ENCODE measurements around the gene EDIL3.
"Not testable (repeated sequence)": the region's sequence is repeated elsewhere in the genome, so short reads cannot be mapped to it uniquely, and the experiment has no call there.

EDIL3 gene

DNA sequence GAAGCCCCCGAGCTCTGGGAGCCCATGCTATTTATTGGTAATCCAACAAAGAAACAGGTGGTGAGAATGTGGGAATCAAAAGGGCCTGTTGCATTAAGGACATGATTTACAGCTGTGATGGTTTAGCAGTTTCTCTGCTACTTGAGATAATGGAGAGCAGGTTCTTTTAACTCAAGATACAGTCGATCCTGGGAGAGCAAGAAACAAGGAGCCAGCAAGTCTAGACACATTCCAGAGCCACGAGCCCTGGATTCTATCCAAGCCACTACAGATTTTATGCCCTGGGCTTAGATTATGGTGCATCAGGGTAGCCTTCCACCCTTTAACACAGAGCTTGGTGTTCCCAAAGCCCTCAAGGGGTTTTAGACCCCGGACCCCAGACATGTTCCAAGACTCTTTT, 87.0 kb downstream of the EDIL3 start:
- DNase-seq, result not testable (repeated sequence)

DNA sequence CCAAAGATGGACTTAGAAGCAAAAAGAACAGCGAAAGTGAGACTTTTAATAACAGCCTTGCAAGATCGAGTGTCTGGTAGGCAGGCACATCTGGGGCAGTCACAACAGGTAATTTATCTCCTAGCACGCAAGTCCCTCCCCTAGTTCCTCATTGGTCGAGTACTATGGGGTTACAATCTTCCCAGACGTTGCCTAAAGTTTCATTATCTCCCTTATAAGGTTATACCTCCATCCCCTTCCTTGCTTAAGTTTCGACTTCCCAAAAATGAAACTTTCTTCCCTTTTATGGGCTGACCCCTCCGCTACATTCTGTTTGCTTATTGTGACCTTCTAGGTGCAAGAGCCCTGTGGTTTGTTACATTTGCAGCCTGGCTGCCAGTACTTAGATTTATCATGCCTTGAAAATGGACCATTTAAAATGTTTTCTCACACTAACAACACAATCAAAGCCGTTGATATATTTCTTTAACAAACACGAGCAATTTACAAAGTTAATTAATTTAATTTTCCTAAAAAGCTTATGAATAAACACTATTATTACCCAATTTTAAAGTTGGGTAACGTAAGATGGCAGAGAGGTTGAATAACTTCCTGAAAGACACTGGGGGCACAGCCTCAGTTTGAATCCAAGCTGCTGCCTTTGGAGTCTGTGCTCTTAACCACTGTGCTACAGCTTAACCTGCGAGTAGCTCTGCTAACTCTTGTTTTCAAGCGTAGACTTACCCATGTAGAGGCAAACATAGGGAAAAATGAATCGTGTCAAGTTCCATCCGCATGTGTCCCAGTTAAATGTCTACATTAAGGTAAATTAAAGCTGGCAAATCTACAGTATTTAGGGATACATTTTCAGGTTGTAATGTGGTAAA, 91.7 kb downstream of the EDIL3 start:
- DNase-seq, result no peak

DNA sequence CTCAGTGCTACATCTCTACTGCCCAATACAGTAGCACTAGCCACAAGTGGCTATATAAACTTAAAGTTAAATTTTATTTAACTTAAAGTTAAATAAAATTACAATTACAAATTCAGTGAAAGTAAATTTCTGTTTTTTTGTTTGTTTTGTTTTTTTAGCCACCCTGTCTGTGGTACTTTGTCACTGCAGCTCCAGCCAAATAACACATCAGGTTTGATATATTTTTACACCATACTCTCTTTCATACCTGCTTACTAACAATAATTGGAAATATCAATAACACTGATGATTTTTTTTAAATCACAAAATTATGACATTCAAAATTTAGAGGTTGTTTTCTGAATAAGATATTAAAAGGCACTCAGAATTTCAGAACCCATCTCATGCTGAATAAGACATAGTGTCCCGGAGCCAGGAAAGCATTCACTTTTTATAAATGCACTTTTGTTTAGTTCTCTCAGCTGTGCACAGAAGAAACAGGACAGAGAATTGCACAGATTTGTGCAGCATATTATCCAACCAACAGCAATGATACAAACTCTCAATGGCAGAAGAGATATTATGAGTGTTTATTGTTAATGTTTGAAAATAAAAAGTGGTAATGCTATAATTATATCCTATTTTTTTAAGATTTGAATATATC, 92.6 kb downstream of the EDIL3 start:
- no peak for DNase-seq

DNA sequence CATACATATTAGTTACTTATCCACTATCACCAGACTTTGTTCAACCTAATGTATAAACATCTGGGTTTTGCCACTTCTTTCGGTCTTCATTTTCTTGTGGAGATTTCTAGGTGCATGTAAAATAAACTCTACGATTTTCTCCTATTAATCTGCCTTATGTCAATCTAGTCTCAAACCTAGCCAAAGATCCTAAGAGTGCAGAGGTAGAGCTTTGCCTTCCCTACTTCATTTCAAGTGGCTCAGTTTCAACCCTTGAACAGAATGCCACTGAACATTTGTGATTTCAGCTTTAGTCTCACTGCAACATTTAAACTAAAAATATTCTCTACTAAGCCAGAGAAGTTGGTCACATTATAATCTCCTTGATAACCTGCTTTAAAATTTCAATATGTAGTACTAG, 94.0 kb downstream of the EDIL3 start:
- no peak for DNase-seq

DNA sequence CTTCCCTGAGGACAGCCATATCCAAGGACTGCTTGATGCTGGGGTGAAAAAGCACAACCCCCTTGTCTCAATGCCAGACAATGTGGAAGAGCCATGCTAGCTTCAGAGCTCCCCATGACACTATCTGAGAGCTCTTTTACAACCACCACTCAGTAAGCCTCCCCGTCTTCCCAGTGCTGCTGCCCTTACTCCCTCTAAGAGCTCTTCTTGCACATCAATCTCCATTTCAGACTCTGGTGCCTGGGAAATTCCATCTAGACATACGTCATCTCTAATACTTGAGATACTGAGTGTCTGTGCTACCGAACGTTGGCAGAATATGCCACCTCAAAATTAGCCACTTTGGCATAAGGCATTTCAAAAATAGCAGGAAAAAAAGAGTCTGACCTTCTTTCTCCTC, 94.5 kb downstream of the EDIL3 start:
- DNase-seq, result no peak

DNA sequence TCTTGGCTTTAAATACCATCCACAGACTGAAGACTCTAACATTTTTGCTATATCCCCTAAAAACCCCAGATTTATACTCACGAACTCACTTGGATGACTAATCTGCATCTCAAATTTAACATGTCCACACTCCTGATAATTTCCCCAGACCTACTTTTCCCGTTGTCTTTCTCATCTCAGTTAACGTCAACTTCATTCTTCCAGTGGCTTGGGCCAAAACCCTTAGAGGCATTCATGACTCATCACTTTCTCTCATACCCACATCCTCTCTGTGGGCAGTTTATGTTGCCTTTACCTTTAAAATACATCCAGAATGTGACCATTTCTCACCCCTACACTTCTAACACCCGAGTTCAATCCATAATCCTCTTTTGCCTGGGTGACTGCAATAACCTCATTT, 96.7 kb downstream of the EDIL3 start:
- DNase-seq, result peak in 1 of 2 donors; percentile 8

DNA sequence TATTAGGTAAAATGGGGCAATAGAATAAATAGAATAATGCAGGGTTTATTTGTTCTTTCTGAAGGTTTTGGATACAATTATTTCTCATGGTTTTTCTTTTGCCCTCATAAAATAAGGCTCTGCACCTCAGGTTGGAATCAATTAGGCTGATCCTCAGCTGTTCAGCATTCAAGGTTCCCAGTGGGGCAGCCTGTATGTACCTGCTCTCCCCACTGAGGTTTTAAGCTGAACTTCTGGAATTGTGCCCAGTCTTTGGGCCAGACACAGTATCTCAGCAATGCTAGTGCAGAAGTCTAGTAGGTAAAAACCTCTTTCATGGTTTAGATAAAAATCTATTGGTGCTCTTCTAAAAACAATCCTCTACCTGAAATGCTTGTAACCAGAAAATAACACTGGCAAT, 98.0 kb downstream of the EDIL3 start:
- no peak for DNase-seq

DNA sequence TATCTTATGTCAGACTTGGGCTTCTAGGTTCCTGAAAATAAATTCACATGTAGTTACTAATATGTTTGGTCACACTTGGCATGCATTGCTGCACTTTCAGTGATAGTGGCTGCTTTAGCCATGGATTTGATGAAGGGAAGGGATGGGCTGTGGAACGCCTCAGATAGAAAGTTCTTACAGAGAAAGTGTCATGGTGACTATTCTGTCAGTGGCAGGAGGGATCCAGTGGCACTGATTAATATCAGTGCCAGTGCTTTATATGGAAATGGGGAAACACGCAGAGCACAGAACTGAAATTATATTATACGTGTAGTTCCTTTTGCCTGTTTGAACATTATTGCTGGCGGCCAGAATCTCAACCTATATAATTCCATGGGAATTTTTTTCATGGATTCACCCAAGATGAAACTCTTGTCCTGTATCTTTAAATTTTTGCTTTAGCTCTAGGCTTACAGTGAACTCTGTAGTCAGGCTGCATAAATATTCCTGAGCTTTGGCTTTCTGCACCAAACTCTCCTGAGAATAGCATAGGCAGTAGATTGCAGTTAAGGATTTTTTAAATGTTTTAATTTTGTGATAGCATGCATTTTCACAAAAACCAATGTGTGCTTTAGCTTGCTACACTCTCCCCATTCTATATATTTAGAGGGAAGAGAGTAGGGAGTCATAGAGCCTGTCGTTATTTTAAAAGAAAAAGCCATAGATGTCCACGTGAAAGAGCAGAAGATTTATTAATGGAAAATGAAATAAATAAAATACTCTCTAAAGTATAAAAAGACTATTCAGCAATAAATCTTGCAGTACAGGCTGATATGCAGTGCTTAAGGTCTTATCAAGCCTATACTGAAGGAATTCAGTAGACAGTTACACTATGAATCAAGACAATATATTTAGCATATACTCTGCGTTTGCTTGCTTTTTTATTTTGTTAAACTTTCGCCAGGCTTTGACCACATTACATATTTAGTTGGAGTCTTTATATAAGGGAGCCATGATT, 98.7 kb downstream of the EDIL3 start:
- no peak for DNase-seq

DNA sequence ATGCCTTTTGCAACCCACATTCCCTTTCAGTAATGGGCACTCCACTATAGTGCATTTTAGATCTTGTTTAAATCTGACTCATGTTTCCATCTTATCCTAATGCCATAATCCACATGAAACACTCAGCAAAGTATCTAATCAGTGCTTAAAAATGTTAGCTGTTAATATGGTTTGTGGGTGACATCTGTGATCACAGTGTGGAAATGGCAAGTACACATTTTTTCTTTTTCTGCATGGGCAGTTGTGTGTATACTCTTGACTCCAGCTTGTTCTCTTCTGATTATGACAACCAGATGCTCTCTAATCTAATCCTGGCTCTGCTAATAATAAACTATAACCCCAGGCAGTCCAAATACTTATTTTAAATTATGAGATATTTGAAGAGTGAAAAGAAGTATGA, 103.3 kb downstream of the EDIL3 start:
- DNase-seq, result no peak

DNA sequence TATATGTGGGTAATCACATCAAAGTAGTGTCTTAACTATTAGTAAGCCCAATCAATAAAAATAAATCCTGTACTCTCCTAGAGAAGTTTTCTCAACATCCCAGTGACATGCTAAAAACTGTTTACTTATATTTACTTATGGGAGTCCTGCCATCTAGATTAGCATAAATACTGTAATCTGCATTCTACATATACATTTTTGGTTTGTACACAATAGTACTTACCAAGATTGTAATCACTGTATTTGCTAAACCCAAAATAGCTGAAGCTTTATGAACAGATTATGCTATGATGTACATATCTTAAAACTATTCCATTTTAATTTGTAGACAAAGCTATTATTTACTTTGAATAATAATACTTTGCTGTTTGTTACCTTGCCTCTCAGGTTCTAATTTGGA, 105.4 kb downstream of the EDIL3 start:
- DNase-seq, result no peak

DNA sequence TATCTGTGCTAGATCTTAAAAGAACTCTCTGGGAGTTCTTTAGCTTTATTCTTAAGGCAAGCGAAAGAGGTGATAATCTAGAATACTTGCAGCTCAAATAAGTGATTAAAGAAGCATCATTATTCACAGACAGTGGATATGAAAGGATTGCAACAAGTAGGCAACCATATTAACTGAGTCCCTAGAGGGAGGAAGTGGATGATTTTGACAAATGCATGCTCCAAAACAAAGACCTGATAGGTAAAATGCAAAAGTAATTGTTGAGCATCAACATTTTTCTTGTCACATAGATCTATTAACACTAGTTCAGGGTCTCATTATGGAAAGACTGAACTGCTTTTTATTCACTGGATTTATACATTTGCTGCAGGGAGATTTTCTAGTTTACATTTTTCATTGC, 109.1 kb downstream of the EDIL3 start:
- no peak for DNase-seq

DNA sequence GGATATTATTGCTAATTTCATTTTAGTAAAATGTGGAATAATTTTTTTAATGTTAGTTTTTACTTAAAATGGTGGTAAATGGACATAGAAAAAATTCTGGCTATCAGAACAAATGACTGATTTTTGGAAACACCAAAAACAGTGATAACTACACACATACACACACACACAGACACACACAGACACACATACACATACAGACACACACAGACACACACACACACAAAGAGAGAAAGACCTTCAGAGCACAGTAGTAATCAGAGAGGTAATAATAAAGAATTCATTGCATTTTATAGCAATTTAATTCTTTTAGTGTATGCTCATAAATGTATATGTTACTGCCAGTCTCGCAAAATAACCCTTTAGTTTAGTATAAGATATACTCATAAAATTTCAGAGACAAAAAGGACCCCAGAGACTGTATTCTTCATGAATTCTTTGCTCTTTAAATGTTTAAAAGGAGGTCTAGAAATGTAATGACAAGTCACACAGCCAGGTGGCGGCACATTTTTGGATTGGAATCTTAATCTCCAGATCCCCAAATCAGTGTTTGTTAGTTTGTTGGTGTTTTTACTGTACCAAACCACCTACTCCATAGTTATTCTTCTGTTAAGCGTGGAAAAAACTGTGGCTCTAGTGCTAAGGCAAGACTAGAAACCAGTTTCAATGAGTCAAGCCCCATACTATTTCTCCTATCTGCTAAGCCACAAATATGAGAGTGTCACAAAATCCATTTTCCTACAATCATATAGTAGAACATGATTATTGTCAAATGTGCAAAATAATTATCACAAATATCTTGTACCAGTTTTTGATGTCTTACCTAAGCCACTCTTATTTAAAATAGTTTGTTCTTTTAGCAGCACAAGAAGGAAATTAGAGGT, 109.9 kb downstream of the EDIL3 start:
- DNase-seq, result peak in 1 of 2 donors; percentile 2

DNA sequence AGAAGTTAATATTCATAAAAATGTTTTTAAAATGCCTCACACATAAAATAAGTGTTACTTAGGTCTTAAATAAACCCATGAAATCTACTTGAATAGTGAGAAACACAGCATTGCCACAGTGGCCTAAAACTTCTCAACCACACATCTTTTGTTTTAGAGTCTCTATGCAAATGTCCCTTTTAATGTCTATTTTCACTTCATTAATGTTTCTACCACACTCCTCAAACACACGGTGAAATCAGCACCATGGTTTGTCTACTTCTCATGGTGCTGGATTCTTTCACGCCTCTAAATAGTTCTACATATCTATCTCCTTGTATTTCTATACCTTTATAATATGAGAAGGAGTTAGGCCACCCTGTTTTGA, 111.2 kb downstream of the EDIL3 start:
- no peak for DNase-seq

DNA sequence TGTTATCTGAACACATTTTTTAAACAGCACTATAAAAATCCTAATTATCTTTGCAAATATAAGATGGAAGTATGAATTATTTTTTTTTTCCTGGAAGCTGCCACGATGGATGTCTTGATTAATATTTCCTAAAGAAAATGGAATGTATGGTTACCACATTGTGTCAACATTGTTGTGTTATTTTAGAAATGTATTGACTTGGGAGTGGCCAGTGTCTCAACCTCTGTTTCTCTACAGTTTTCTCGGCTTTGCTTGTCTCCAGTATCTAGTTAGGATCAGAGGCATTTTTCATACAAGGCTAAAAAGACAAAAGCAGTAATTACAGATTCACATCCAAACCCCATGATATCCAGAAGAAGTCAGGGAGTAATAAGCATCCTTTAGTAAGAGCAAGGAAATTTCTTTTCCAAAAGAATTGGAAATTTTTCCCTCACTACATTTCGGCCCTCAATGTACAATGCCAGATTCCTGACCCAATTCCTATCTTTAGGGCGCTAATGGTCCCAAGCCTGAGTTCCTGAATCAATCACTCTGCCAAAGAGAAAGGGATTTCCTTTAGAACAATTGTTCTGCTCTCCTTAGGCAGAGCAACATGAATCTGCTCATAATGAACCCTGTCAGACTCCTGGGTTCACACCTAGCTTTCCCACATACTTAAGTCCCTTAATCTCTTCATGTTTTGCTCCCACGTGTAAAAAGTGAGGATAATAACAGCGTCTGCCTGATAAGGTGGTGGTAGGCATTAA, 111.7 kb downstream of the EDIL3 start:
- DNase-seq, result no peak

DNA sequence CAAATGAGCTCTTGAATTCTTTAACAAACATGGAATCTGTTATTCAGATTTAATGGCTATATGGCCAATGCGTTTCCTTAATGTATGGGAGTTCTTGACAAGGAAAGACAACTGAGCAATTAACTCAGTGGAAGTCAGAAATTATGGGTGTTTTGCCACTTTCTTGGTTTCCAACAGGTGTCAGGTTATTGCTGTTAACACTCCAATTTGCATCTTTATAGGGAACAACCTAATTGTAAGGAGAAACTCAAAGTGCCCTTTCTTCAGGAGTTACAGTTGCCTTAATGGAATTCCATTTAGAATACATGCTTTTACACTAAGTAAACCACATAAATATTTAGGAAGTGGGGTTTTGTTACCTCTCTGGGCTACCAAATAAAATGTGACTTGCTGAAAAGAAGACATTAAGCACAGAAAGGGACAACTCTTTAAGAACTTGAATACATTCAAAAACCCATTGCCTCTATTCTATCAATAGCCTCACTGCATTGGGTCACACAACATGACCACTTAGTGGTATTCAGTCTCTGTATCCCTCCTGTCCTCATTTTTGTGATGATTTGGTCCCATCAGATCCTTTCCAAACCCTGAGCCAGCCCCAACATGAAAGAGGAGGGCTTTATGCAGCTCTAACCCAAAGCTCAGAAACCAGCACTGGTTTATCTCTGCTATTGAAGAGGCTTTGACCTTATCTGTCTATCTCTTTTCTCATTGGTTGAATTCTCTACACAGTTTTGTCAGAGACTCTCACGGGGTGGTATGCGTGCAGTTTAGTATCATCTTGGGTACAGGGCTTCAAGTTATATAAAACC, 118.7 kb downstream of the EDIL3 start:
- DNase-seq, result no peak

DNA sequence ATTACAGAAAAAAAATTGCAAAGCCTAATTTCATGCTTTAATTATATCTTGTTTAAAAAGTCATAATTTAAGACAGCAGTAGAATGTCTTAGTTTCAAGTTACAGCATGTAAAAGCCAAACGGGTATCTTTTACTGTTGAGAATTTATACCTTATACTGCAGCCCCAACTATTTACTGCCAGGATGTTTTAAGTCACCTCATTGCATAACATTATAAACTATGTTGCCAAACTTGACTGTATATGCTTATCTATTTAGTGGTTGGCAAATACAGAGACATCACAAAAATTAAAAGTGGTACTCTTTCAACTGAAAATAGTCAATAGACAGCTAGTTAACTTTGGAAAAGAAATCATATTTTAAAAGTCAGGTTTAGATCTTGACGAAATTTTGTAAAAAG, 119.5 kb downstream of the EDIL3 start:
- no peak for DNase-seq

DNA sequence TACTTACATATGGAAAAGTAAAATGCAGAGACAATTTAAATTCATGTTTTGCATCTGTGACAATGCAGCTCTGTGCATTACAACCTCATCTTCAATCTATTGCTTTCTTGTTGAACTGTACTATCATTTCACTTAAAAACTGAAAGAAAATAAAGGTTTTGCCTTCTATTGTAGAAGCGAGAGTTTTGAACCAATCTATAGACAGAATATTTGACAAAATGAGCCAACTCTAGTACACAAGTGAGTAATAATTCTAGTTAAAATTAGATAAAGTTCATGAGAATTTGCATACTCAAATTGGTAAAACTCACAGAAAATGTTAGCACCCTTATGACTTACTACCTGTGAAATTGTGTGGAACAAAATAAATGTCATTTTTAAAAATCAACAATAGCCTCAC, 123.7 kb downstream of the EDIL3 start:
- no peak for DNase-seq

DNA sequence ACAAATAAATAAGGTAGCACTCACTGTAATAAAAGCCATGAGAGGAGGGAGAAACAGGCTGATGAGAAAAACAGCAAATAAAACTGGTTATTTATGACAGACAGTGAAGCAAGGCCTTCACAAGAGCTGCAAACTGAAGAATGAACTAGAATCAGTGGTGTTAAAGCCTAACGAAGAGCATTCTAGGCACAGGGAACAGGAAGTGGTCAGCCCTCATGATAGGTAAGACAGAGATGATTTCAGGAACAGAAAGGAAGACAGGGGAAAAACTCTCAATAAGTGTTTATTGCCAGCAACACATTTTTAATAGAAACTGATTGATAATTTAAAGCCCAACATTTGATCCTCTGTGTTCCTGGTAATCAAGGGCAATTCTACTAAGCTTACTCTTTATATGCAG, 124.5 kb downstream of the EDIL3 start:
- no peak for DNase-seq

DNA sequence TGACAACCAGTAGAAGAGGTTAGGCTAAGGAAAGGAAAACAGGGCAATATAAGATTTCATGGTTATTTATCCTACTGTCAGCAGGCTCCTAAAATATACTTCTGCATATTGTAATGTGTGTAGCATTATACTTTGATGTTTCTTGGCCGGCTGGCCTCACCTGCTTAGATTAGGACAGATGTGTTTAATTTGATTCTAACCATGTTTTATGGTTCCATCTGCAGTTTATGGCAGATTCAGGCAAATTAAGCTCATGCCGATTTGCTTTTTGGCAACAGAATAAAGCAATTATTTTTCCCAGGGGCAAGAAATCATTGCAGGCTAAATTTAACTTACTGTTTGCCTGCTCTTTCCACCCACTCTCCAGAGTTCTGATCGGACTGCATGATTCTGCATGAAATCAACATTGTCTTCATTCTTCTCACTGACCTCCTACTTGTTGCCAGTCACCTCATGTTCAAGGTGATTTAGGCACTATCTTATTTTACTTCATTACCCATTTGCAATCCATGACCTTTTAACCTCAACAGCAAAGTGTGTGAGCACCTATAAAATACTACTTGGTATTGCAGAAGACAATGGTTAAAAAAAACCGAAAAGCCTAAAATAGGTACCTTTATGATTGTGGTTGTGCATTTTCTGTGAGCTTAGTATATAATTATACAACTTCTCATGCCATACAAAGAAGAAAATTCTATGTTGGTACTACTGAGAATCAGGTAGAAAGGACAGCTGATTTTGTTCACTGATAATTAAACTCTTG, 125.2 kb downstream of the EDIL3 start:
- no peak for DNase-seq

DNA sequence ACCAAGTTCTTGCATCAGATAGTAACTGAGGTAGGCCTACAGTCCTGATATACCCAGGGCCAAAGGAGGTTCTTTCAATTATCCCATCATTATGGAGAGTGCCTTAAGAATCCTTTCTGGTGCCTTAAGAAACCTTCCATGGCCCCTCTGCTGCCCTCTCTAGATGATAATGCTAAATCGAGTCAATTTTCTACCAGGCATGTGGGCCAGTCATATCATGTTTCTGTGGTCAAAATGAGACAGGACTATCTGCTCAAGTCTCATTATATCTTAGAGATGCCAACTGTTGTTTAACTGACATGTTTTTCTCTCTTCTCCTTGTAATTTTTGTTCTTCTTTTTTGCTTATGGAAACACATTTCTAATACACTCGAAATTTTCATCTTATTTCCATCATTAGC, 127.6 kb downstream of the EDIL3 start:
- no peak for DNase-seq

Measured in bone marrow (tissue), 2 donors.